ENCODE data around the gene C1QL1.

GRCh38 chr17:44956998-44957981 lies 10.8 kb downstream of the C1QL1 start:
- TF ChIP-seq CTCF (IDR thresholded peaks at IDR 0.05; ENCODE audit: poor library complexity) (no peak), EZH2 (IDR thresholded peaks at IDR 0.05; ENCODE audit: borderline replicate concordance) (no peak)
